ENCODE results near the gene LNP1. TPM values are rescaled to one million over a fixed set of nuclear protein-coding genes. Genes with fewer than 3 reads are reported as not detected.

Gene LNP1
- total and polyA plus RNA-seq, 2 of the 13 experiments (the other 11 are each of a cell fraction or from before 2014, with no cell fraction given) = 3.6 to 7.0 TPM

DNA sequence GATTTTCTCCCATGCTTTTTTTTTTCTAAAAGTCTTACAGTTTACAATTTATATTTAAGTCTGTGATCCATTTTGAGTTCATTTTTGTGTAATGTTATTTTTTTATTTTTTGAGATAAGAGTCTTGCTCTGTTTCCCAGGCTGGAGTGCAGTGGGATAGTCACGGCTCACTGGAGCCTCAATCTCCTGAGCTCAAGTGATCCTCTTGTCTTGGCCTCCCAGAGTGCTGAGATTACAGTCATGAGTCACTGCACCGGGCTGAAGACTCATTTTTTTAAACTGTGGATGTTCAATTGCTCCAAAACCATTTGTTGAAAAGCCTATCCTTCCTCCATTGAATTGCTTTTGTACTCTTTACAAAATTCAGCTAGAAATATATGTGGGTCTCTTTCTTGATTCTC is 19.5 kb downstream of the LNP1 start:
- Histone ChIP-seq H3K4me1 (ENCODE audit: insufficient read depth, low read length) (peaks cover 12% of the 10 kb centered on the region), H3K27me3 (ENCODE audit: control insufficient read depth in 1 of 2, insufficient read depth in 2 of 2, low read length in 2 of 2) (no peaks in the 10 kb centered on the region), H4K20me1 (ENCODE audit: insufficient read depth, low read length) (no peaks in the 10 kb centered on the region), H2AFZ (ENCODE audit: low read length) (no peak overlapping the region), H3K27ac (ENCODE audit: extremely low read length, insufficient read depth, low read length) (no peak overlapping the region), H3K79me2 (ENCODE audit: insufficient read depth, low read length) (peaks cover 5% of the 10 kb centered on the region), H3K4me3 (replicated peaks in 1 of 3; ENCODE audit: insufficient read depth in 1 of 3, low read depth in 2 of 3, low read length in 3 of 3) (no peak overlapping the region), H3K9ac (ENCODE audit: insufficient read depth, low read depth, low read length) (no peak overlapping the region), H3K4me2 (ENCODE audit: low read depth, low read length) (no peak overlapping the region), H3K9me3 (ENCODE audit: low read length) (no peaks in the 10 kb centered on the region), H3K36me3 (replicated peaks in 1 of 2; ENCODE audit: control insufficient read depth in 1 of 2, insufficient read depth in 2 of 2, low read length in 2 of 2) (no peaks in the 10 kb centered on the region)
- CTCF ChIA-PET (ENCODE audit: low intra/inter-chr PET ratio, low total read pairs) = no interaction called here
- WGBS (ENCODE audit: low lambda C conversion rate) = 98% methylated on average over 2 of the region's 2 CpGs
- intact Hi-C loops (cut with micrococcal nuclease; ENCODE audit: unreplicated experiment) (no loop called here), in situ Hi-C loops (cut with HindIII; ENCODE audit: extremely low pct_ligation_motif_present, low pct_unique_long_range_greater_than_20kb) (no loop called here)
- POLR2A ChIA-PET = no interaction called here
- TF ChIP-seq FOXA1 (IDR thresholded peaks at IDR 0.05) = no peak
- TF ChIP-seq FOXA1 (CRISPR knock-in tag; IDR thresholded peaks at IDR 0.05) = no peak
- no peak for TF ChIP-seq ZNF776 (CRISPR knock-in tag; IDR thresholded peaks at IDR 0.05)
- TF ChIP-seq, protein P1, sequence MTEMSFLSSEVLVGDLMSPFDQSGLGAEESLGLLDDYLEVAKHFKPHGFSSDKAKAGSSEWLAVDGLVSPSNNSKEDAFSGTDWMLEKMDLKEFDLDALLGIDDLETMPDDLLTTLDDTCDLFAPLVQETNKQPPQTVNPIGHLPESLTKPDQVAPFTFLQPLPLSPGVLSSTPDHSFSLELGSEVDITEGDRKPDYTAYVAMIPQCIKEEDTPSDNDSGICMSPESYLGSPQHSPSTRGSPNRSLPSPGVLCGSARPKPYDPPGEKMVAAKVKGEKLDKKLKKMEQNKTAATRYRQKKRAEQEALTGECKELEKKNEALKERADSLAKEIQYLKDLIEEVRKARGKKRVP (CRISPR knock-in tag; IDR thresholded peaks at IDR 0.05) = no peak
- no peak for TF ChIP-seq KLF9 (CRISPR knock-in tag; IDR thresholded peaks at IDR 0.05; ENCODE audit: low read depth)
- TF ChIP-seq ZNF7 (CRISPR knock-in tag; IDR thresholded peaks at IDR 0.05) = no peak
- FAIRE-seq (no peak), ATAC-seq (no peak), DNase-seq (ENCODE audit: low spot score) (no peak)
- no TSS peak for BruUV-seq (replicated peaks)

DNA sequence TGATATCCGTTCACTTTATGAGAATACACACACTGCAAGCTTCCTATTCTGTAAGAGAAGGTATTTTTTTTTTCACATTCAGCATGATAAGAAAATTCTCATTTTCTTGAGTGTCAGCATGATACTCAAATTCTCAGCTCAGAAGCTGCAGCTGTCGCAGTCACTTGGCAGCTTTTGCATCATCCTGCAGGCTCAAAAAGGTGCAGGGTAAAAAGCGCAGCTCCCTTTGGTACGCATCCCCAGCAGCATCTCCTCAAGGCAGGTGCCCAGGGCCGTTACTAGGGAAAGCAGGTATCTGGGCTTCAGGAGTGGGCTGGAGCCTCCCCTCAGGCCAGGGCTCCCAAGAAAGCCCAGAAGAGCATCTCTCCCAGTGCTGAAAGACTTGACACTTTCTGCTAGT is 22.3 kb downstream of the LNP1 start:
- H3K4me3 ChIP-seq (replicated peaks in 1 of 3; ENCODE audit: insufficient read depth in 1 of 3, low read depth in 2 of 3, low read length in 3 of 3) = no peak overlapping the region
- POLR2A ChIA-PET = no interaction called here
- WGBS (ENCODE audit: low lambda C conversion rate) = 100% methylated on average over 5 of the region's 5 CpGs
- in situ Hi-C loops (cut with HindIII; ENCODE audit: extremely low pct_ligation_motif_present, low pct_unique_long_range_greater_than_20kb) (no loop called here), intact Hi-C loops (cut with micrococcal nuclease; ENCODE audit: unreplicated experiment) (no loop called here)
- no peaks in the 10 kb centered on the region for H4K20me1 ChIP-seq (ENCODE audit: insufficient read depth, low read length)
- no peaks in the 10 kb centered on the region; the same call in 1 of the 2 replicates for H3K4me1 ChIP-seq (ENCODE audit: insufficient read depth, low read length)
- BruUV-seq (replicated peaks) = no TSS peak
- H3K79me2 ChIP-seq (ENCODE audit: insufficient read depth, low read length) = peaks cover 3% of the 10 kb centered on the region
- H3K36me3 ChIP-seq (replicated peaks in 1 of 2; ENCODE audit: control insufficient read depth in 1 of 2, insufficient read depth in 2 of 2, low read length in 2 of 2) = no peaks in the 10 kb centered on the region
- H2AFZ ChIP-seq (ENCODE audit: low read length) = no peak overlapping the region
- H3K4me2 ChIP-seq (ENCODE audit: low read depth, low read length) = no peak overlapping the region
- no peaks in the 10 kb centered on the region for H3K9me3 ChIP-seq (ENCODE audit: low read length)
- ATAC-seq = no peak
- H3K27me3 ChIP-seq (ENCODE audit: control insufficient read depth in 1 of 2, insufficient read depth in 2 of 2, low read length in 2 of 2) = no peaks in the 10 kb centered on the region
- no peak overlapping the region for H3K27ac ChIP-seq (ENCODE audit: extremely low read length, insufficient read depth, low read length)
- no peak for DNase-seq (ENCODE audit: low spot score)
- FAIRE-seq = no peak
- H3K9ac ChIP-seq (ENCODE audit: insufficient read depth, low read depth, low read length) = no peak overlapping the region
- CTCF ChIA-PET (ENCODE audit: low intra/inter-chr PET ratio, low total read pairs) = no interaction called here
- TF ChIP-seq MEF2D (CRISPR knock-in tag; IDR thresholded peaks at IDR 0.05) (no peak), ISL2 (CRISPR knock-in tag; IDR thresholded peaks at IDR 0.05) (no peak), EED (CRISPR knock-in tag; IDR thresholded peaks at IDR 0.05) (no peak), FOXA1 (IDR thresholded peaks at IDR 0.05) (no peak), FOXA1 (CRISPR knock-in tag; IDR thresholded peaks at IDR 0.05) (no peak), ZNF224 (CRISPR knock-in tag; IDR thresholded peaks at IDR 0.05) (no peak), ZNF572 (CRISPR knock-in tag; IDR thresholded peaks at IDR 0.05) (no peak), SUZ12 (IDR thresholded peaks at IDR 0.05; ENCODE audit: low read depth, low read length) (no peak), MAFG (CRISPR knock-in tag; IDR thresholded peaks at IDR 0.05) (no peak), PTBP1 (IDR thresholded peaks at IDR 0.05; ENCODE audit: low read depth, low read length, poor library complexity, severe bottlenecking) (no peak), NCOA2 (CRISPR knock-in tag; IDR thresholded peaks at IDR 0.05) (no peak)
- TF ChIP-seq, protein P2, sequence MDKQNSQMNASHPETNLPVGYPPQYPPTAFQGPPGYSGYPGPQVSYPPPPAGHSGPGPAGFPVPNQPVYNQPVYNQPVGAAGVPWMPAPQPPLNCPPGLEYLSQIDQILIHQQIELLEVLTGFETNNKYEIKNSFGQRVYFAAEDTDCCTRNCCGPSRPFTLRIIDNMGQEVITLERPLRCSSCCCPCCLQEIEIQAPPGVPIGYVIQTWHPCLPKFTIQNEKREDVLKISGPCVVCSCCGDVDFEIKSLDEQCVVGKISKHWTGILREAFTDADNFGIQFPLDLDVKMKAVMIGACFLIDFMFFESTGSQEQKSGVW (CRISPR knock-in tag; IDR thresholded peaks at IDR 0.05; ENCODE audit: borderline replicate concordance) = no peak
- TF ChIP-seq, protein P3, sequence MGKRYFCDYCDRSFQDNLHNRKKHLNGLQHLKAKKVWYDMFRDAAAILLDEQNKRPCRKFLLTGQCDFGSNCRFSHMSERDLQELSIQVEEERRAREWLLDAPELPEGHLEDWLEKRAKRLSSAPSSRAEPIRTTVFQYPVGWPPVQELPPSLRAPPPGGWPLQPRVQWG (CRISPR knock-in tag; IDR thresholded peaks at IDR 0.05; ENCODE audit: borderline replicate concordance, low read depth) = no peak
- TF ChIP-seq, protein P4, sequence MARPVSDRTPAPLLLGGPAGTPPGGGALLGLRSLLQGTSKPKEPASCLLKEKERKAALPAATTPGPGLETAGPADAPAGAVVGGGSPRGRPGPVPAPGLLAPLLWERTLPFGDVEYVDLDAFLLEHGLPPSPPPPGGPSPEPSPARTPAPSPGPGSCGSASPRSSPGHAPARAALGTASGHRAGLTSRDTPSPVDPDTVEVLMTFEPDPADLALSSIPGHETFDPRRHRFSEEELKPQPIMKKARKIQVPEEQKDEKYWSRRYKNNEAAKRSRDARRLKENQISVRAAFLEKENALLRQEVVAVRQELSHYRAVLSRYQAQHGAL (CRISPR knock-in tag; IDR thresholded peaks at IDR 0.05; ENCODE audit: not compliant biosample characterization) = no peak
